ENCODE measurements around the gene UNC13A. TPM values are rescaled to one million over a fixed set of nuclear protein-coding genes. Genes with fewer than 3 reads are reported as not detected.
"Not testable (repeated sequence)": the region's sequence is repeated elsewhere in the genome, so short reads cannot be mapped to it uniquely, and the experiment has no call there.

UNC13A gene
- total RNA-seq, 2 experiments from 2014 or later, result 0.02 to 0.04 TPM

- DNase-seq, result no peak
- H3K9me3 Mint-ChIP-seq, result no peaks in the 10 kb centered on the region
- H3K36me3 Mint-ChIP-seq (ENCODE audit: low read depth), result no peaks in the 10 kb centered on the region
- no peak overlapping the region for H3K4me3 Mint-ChIP-seq
- ChIA-PET POLR2A (no interaction called here), CTCF (no interaction called here)
- no peak overlapping the region for H3K27ac Mint-ChIP-seq
- peaks cover 9% of the 10 kb centered on the region for H3K4me1 Mint-ChIP-seq
- peaks cover 34% of the 10 kb centered on the region for H3K27me3 Mint-ChIP-seq
Observed at GRCh38 chr19:17601683-17602082, 86.5 kb downstream of the UNC13A start.

GRCh38 chr19:17599780-17600179 is 88.4 kb downstream of the UNC13A start:
- Mint-ChIP-seq H3K36me3 (ENCODE audit: low read depth) (no peaks in the 10 kb centered on the region), H3K27me3 (peaks cover 31% of the 10 kb centered on the region), H3K9me3 (no peaks in the 10 kb centered on the region), H3K4me3 (no peak overlapping the region), H3K27ac (no peak overlapping the region), H3K4me1 (peaks cover 3% of the 10 kb centered on the region)
- ChIA-PET POLR2A (no interaction called here), CTCF (interaction anchor here (0.8 to 1.3 kb wide), 2 partner anchors 9 to 26 kb away, joined by 3 read pairs; no protein-coding TSS in a partner anchor)
- DNase-seq, result no peak

GRCh38 chr19:17598953-17599352 is 89.2 kb downstream of the UNC13A start:
- peaks cover 23% of the 10 kb centered on the region for H3K27me3 Mint-ChIP-seq
- H3K4me3 Mint-ChIP-seq, result no peak overlapping the region
- no peaks in the 10 kb centered on the region for H3K9me3 Mint-ChIP-seq
- no peak for DNase-seq
- no peak overlapping the region for H3K27ac Mint-ChIP-seq
- POLR2A ChIA-PET, result no interaction called here
- CTCF ChIA-PET, result interaction anchor here (1.3 kb wide), 1 partner anchor 8 kb away, joined by 3 read pairs; no protein-coding TSS in a partner anchor
- H3K36me3 Mint-ChIP-seq (ENCODE audit: low read depth), result no peaks in the 10 kb centered on the region
- peaks cover 3% of the 10 kb centered on the region for H3K4me1 Mint-ChIP-seq

GRCh38 chr19:17598063-17598462 is 90.1 kb downstream of the UNC13A start:
- H3K4me1 Mint-ChIP-seq; H3K4me3 Mint-ChIP-seq; POLR2A ChIA-PET; H3K27ac Mint-ChIP-seq; DNase-seq; H3K36me3 Mint-ChIP-seq (ENCODE audit: low read depth); H3K9me3 Mint-ChIP-seq: not testable (repeated sequence)
- H3K27me3 Mint-ChIP-seq, result peaks cover 21% of the 10 kb centered on the region
- CTCF ChIA-PET, result interaction anchor here (0.7 kb wide), 1 partner anchor 865 kb away, joined by 4 read pairs; no protein-coding TSS in a partner anchor

GRCh38 chr19:17594296-17594695 is 93.9 kb downstream of the UNC13A start:
- H3K27ac Mint-ChIP-seq; CTCF ChIA-PET; H3K4me1 Mint-ChIP-seq; H3K36me3 Mint-ChIP-seq (ENCODE audit: low read depth); H3K4me3 Mint-ChIP-seq; DNase-seq; H3K9me3 Mint-ChIP-seq; POLR2A ChIA-PET: not testable (repeated sequence)
- H3K27me3 Mint-ChIP-seq, result peaks cover 13% of the 10 kb centered on the region

- Mint-ChIP-seq H3K4me1 (peaks cover 4% of the 10 kb centered on the region), H3K27me3 (peaks cover 13% of the 10 kb centered on the region), H3K9me3 (no peaks in the 10 kb centered on the region), H3K27ac (no peak overlapping the region), H3K36me3 (ENCODE audit: low read depth) (no peaks in the 10 kb centered on the region), H3K4me3 (no peak overlapping the region)
- ChIA-PET POLR2A (no interaction called here), CTCF (interaction anchor here (1.0 to 1.1 kb wide), 2 partner anchors 9 to 113 kb away, joined by 3 read pairs; no protein-coding TSS in a partner anchor)
- no peak for DNase-seq
Observed at GRCh38 chr19:17590866-17591265, 97.3 kb downstream of the UNC13A start.

- not testable (repeated sequence) for H3K9me3 Mint-ChIP-seq, H3K27ac Mint-ChIP-seq, H3K27me3 Mint-ChIP-seq, H3K4me1 Mint-ChIP-seq, H3K4me3 Mint-ChIP-seq, DNase-seq
- CTCF ChIA-PET, result interaction anchor here (0.5 kb wide), 1 partner anchor 378 kb away, joined by 4 read pairs; no protein-coding TSS in a partner anchor
- POLR2A ChIA-PET, result interaction anchor here (0.7 kb wide), 1 partner anchor 1199 kb away, joined by 5 read pairs; no protein-coding TSS in a partner anchor
- peaks cover 18% of the 10 kb centered on the region for H3K36me3 Mint-ChIP-seq (ENCODE audit: low read depth)
Observed at GRCh38 chr19:17585395-17585794, 102.8 kb downstream of the UNC13A start.

GRCh38 chr19:17584132-17584531 is 104.0 kb downstream of the UNC13A start:
- Mint-ChIP-seq H3K27ac (no peak overlapping the region), H3K36me3 (ENCODE audit: low read depth) (peaks cover 29% of the 10 kb centered on the region), H3K9me3 (no peaks in the 10 kb centered on the region), H3K4me1 (peaks cover 2% of the 10 kb centered on the region), H3K4me3 (no peak overlapping the region), H3K27me3 (no peaks in the 10 kb centered on the region)
- CTCF ChIA-PET, result no interaction called here
- no peak for DNase-seq
- POLR2A ChIA-PET, result no interaction called here

GRCh38 chr19:17582613-17583012 is 105.5 kb downstream of the UNC13A start:
- peaks cover 34% of the 10 kb centered on the region for H3K36me3 Mint-ChIP-seq (ENCODE audit: low read depth)
- H3K4me1 Mint-ChIP-seq, result peaks cover 3% of the 10 kb centered on the region
- ChIA-PET CTCF (interaction anchor here (1.0 kb wide), 1 partner anchor 87 kb away, joined by 4 read pairs; no protein-coding TSS in a partner anchor), POLR2A (no interaction called here)
- H3K4me3 Mint-ChIP-seq, result no peak overlapping the region
- H3K27me3 Mint-ChIP-seq, result no peaks in the 10 kb centered on the region
- no peak for DNase-seq
- no peaks in the 10 kb centered on the region for H3K9me3 Mint-ChIP-seq
- no peak overlapping the region for H3K27ac Mint-ChIP-seq

GRCh38 chr19:17581211-17581874 is 106.8 kb downstream of the UNC13A start:
- CTCF ChIA-PET, result interaction anchor here (0.6 kb wide), 1 partner anchor 287 kb away, joined by 3 read pairs; no protein-coding TSS in a partner anchor
- Mint-ChIP-seq H3K27ac (no peak overlapping the region), H3K4me1 (peaks cover 3% of the 10 kb centered on the region), H3K9me3 (no peaks in the 10 kb centered on the region), H3K36me3 (ENCODE audit: low read depth) (peaks cover 41% of the 10 kb centered on the region), H3K27me3 (no peaks in the 10 kb centered on the region), H3K4me3 (no peak overlapping the region)
- POLR2A ChIA-PET, result no interaction called here
- no peak for DNase-seq

- Mint-ChIP-seq H3K27ac (no peak overlapping the region), H3K36me3 (ENCODE audit: low read depth) (peaks cover 44% of the 10 kb centered on the region), H3K4me1 (peaks cover 3% of the 10 kb centered on the region), H3K4me3 (no peak overlapping the region), H3K27me3 (no peaks in the 10 kb centered on the region), H3K9me3 (no peaks in the 10 kb centered on the region)
- ChIA-PET POLR2A (no interaction called here), CTCF (no interaction called here)
- no peak for DNase-seq
Observed at GRCh38 chr19:17580470-17581144, 107.5 kb downstream of the UNC13A start.

GRCh38 chr19:17579661-17580244 is 108.4 kb downstream of the UNC13A start:
- Mint-ChIP-seq H3K36me3 (ENCODE audit: low read depth) (peaks cover 44% of the 10 kb centered on the region), H3K27me3 (no peaks in the 10 kb centered on the region), H3K27ac (no peak overlapping the region), H3K9me3 (no peaks in the 10 kb centered on the region), H3K4me1 (peaks cover 3% of the 10 kb centered on the region), H3K4me3 (no peak overlapping the region)
- ChIA-PET CTCF (no interaction called here), POLR2A (no interaction called here)
- peak; percentile 18 for DNase-seq

GRCh38 chr19:17577457-17578097 is 110.6 kb downstream of the UNC13A start:
- POLR2A ChIA-PET, result no interaction called here
- Mint-ChIP-seq H3K4me1 (peaks cover 6% of the 10 kb centered on the region), H3K27ac (no peak overlapping the region), H3K27me3 (no peaks in the 10 kb centered on the region), H3K36me3 (ENCODE audit: low read depth) (peaks cover 46% of the 10 kb centered on the region), H3K4me3 (no peak overlapping the region), H3K9me3 (no peaks in the 10 kb centered on the region)
- no peak for DNase-seq
- CTCF ChIA-PET, result interaction anchor here (1.3 kb wide), 1 partner anchor 81 kb away, joined by 4 read pairs; no protein-coding TSS in a partner anchor

All from activated CD4-positive, alpha-beta T cell treated with anti-CD3 and anti-CD28 coated beads, Interleukin-2, amount 10 ng/mL, durations not matched to agents 7 days and 5 days (primary cell).